PC-3 (cell line): ENCODE measurements around the gene MT1B.

Experiments
- EZH2 ChIP-seq: fragments of 300-600 bp; sonication (generic); IDR thresholded peaks from one replicate; pipeline ENCODE4 v1.6.1; 2017; ENCODE audit warnings: antibody characterized with exemption, mild to moderate bottlenecking, low read length; ENCODE audit not compliant: unreplicated experiment
- TF ChIP-seq, protein P1 (sequence below): fragments of 300-600 bp; sonication (generic); conservative IDR thresholded peaks from 2 replicates; pipeline ENCODE4 v1.5.1; 2017; ENCODE audit warnings: antibody characterized with exemption, low read depth, mild to moderate bottlenecking, low read length

DNA sequence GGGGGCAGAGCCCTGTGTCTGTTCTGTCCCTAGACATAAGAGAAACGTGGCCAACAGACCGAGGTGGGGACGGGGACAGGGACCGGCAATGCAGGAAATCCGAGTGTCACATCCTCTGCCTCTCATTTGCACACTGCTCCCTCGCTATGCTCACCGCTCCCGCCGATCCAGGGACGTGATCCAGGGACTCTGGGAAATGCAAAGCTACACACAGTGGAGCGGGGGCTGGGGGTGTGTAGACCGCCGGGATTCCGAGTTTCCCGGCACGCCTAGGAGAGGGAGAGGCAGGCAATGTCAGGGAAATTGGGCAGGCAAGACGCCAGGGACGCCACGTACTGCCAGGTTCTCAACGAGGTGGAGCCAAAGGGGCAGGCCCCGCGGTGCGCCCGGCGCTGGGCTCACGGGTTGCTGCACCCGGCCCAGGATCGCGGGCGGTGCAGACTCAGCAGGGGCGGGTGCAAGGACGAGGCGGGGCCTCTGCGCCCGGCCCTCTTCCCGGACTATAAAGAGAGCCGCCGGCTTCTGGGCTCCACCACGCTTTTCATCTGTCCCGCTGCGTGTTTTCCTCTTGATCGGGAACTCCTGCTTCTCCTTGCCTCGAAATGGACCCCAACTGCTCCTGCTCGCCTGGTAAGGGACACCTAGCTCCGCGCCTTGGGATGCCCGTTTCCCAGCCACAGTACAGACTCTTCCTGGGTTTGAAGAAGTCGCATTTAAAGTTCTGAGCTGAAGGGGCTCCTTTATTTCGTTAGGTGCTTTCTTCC is 30.4 kb downstream of the MT1B start, which contains the start of gene MT1X:
- TF ChIP-seq, protein P1, sequence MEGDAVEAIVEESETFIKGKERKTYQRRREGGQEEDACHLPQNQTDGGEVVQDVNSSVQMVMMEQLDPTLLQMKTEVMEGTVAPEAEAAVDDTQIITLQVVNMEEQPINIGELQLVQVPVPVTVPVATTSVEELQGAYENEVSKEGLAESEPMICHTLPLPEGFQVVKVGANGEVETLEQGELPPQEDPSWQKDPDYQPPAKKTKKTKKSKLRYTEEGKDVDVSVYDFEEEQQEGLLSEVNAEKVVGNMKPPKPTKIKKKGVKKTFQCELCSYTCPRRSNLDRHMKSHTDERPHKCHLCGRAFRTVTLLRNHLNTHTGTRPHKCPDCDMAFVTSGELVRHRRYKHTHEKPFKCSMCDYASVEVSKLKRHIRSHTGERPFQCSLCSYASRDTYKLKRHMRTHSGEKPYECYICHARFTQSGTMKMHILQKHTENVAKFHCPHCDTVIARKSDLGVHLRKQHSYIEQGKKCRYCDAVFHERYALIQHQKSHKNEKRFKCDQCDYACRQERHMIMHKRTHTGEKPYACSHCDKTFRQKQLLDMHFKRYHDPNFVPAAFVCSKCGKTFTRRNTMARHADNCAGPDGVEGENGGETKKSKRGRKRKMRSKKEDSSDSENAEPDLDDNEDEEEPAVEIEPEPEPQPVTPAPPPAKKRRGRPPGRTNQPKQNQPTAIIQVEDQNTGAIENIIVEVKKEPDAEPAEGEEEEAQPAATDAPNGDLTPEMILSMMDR = no peak
- TF ChIP-seq EZH2 = no peak
